B cell (primary cell): ENCODE data around the gene CRYBG2. TPM values are rescaled to one million over a fixed set of nuclear protein-coding genes. Genes with fewer than 3 reads are reported as not detected.

Experiments used
- ATAC-seq: fragments of 200-7000 bp; cut with Tn5 transposase; one replicate; pipeline ENCODE4 v1.10.0; 2021; ENCODE audit warnings: low read depth, mild to moderate bottlenecking, moderate number of reproducible peaks, moderate library complexity
- CTCF ChIA-PET: fragments of 350-600 bp; sonication (Branson Sonifier 250); formaldehyde crosslinking; loops from one replicate; lab custom pipeline; 2021; ENCODE audit warnings: antibody characterized with exemption, inconsistent platforms; lab: Charles Lee
- POLR2A ChIA-PET: fragments of 350-600 bp; sonication (Branson Sonifier 250); formaldehyde crosslinking; loops from one replicate; lab custom pipeline; 2021; ENCODE audit warnings: antibody characterized with exemption; lab: Charles Lee
- DNase-seq: peaks from one replicate; pipeline ENCODE4 v3.0.0; 2013
- H2AFZ ChIP-seq: 2 replicates; pipeline ENCODE4 v1.6.1; 2012; ENCODE audit warnings: mild to moderate bottlenecking, low read depth, low read length; ENCODE audit not compliant: insufficient read depth, poor library complexity, severe bottlenecking
- H3K27ac ChIP-seq, 2 donors: 1 replicate in 1 of 2; 2 replicates in 1 of 2; pipeline ENCODE4 v1.5.1; 2012 to 2013; ENCODE audit warnings: low read length in 2 of 2, mild to moderate bottlenecking in 2 of 2, moderate library complexity in 1 of 2
- H3K27me3 ChIP-seq, 4 experiments: fragments of 200-600 bp in 1 of 4; sonication (generic) in 1 of 4; replicated peaks in 1 of 4; 1 replicate in 2 of 4; 2 replicates in 2 of 4; pipeline versions ENCODE4 v1.6.1 to v1.7.0; 2013 to 2016; ENCODE audit warnings: low read length in 3 of 4, mild to moderate bottlenecking in 2 of 4, mixed read lengths in 1 of 4, moderate library complexity in 1 of 4; ENCODE audit not compliant: insufficient read depth in 4 of 4, control insufficient read depth in 3 of 4; ENCODE audit errors: control extremely low read depth in 1 of 4
- H3K36me3 ChIP-seq, 2 experiments: replicated peaks in 1 of 2; 1 replicate in 1 of 2; 2 replicates in 1 of 2; pipeline versions ENCODE4 v1.6.1 to v1.7.1; 2013; ENCODE audit warnings: low read length in 1 of 2; ENCODE audit not compliant: insufficient read depth in 2 of 2, control insufficient read depth in 1 of 2; ENCODE audit errors: control extremely low read depth in 1 of 2, extremely low read depth in 1 of 2
- H3K4me1 ChIP-seq, 2 donors: fragments of 200-600 bp in 1 of 2; sonication (generic) in 1 of 2; 1 replicate in 1 of 2; 2 replicates in 1 of 2; pipeline versions ENCODE4 v1.5.1 to v1.6.1; 2013 to 2017; ENCODE audit warnings: low read length in 2 of 2; ENCODE audit not compliant: control insufficient read depth in 2 of 2, insufficient read depth in 2 of 2
- H3K4me2 ChIP-seq: replicated peaks from 2 replicates; pipeline ENCODE3; 2012; ENCODE audit warnings: mild to moderate bottlenecking, low read depth, low read length; ENCODE audit not compliant: poor library complexity, severe bottlenecking
- H3K4me3 ChIP-seq, 5 experiments: fragments of 200-600 bp in 1 of 5; sonication (generic) in 1 of 5; 1 replicate in 3 of 5; 2 replicates in 2 of 5; pipeline versions ENCODE4 v1.5.1 to v1.7.0; 2011 to 2016; ENCODE audit warnings: low read length in 4 of 5, mild to moderate bottlenecking in 4 of 5, low read depth in 2 of 5, control low read depth in 1 of 5, moderate library complexity in 1 of 5; ENCODE audit not compliant: insufficient read depth in 1 of 5; ENCODE audit errors: control extremely low read depth in 1 of 5, extremely low read depth in 1 of 5
- H3K79me2 ChIP-seq: fragments of 200-600 bp; sonication (generic); one replicate; pipeline ENCODE4 v1.6.0; 2016; ENCODE audit warnings: low read length; ENCODE audit not compliant: control insufficient read depth, insufficient read depth
- H3K9ac ChIP-seq: fragments of 200-600 bp; sonication (generic); 2 replicates; pipeline ENCODE4 v1.6.1; 2017; ENCODE audit warnings: mild to moderate bottlenecking, low read length, moderate library complexity
- H3K9me3 ChIP-seq, 3 donors: one replicate each; pipeline versions ENCODE4 v1.6.1 to v1.7.1; 2013; ENCODE audit warnings: low read length in 2 of 3; ENCODE audit not compliant: control insufficient read depth in 2 of 3, insufficient read depth in 1 of 3; ENCODE audit errors: control extremely low read depth in 1 of 3
- H4K20me1 ChIP-seq: 2 replicates; pipeline ENCODE4 v1.6.0; 2012; ENCODE audit warnings: mild to moderate bottlenecking, low read length; ENCODE audit not compliant: insufficient read depth, control insufficient read depth, poor library complexity, severe bottlenecking
- H3K27ac Mint-ChIP-seq: one replicate; pipeline ENCODE4 v1.8.0; 2021; ENCODE audit warnings: mixed read lengths
- H3K27me3 Mint-ChIP-seq: one replicate; pipeline ENCODE4 v1.8.0; 2021; ENCODE audit warnings: mixed read lengths
- H3K4me1 Mint-ChIP-seq: one replicate; pipeline ENCODE4 v1.8.0; 2021; ENCODE audit warnings: mixed read lengths
- H3K4me3 Mint-ChIP-seq: one replicate; pipeline ENCODE4 v1.8.0; 2021; ENCODE audit warnings: mixed read lengths
- H3K9me3 Mint-ChIP-seq: one replicate; pipeline ENCODE4 v1.8.0; 2022; ENCODE audit warnings: mixed read lengths; ENCODE audit not compliant: insufficient read depth
- CTCF ChIP-seq: fragments of 200-600 bp; IDR thresholded peaks from one replicate; pipeline ENCODE4 v1.8.0; 2022; ENCODE audit warnings: antibody characterized with exemption, mild to moderate bottlenecking
- EZH2 ChIP-seq: IDR thresholded peaks from 2 replicates; pipeline ENCODE4 v1.6.1; 2012; ENCODE audit warnings: borderline replicate concordance, low read depth, mild to moderate bottlenecking, moderate library complexity, low read length; ENCODE audit not compliant: insufficient read depth, poor library complexity, severe bottlenecking
- WGBS: methylation state at CpG from one replicate; pipeline ENCODE4 v1.1.5; 2013; ENCODE audit warnings: missing lambda C conversion rate; ENCODE audit not compliant: insufficient coverage; 5-methylcytosine and 5-hydroxymethylcytosine counted together
- intact Hi-C: fragments of 100-400 bp; cut with micrococcal nuclease; formaldehyde crosslinking; loops from one replicate; pipeline ENCODE4 v1.10.0; 2022
- polyA plus RNA-seq: library from polyadenylated mRNA; depleted of rRNA; stranded (reverse); fragments of >200 nt; gene quantifications from 2 replicates; pipeline ENCODE4 v1.2.3, GENCODE V29; 2012
- total RNA-seq, 2 donors: library from RNA; stranded (reverse); fragments of 120-200 nt in 1 of 2; gene quantifications; 1 replicate in 1 of 2; 2 replicates in 1 of 2; pipeline versions ENCODE4 v1.2.3 to v1.2.4, GENCODE V29; 2013 to 2022

Gene CRYBG2
- total and polyA plus RNA-seq, 2 donors (not counting 1 experiment from before 2014, with no cell fraction given), result 3.3 to 5.3 TPM

GRCh38 chr1:26306290-26307229 is 47.4 kb downstream of the CRYBG2 start, which contains the start of gene UBXN11:
Gene UBXN11, minus strand, starts transcription at chr1:26306636. Its CDS starts 3,753 bp downstream, at chr1:26302883.
- CTCF ChIA-PET, result interaction anchor here (0.7 to 30.0 kb wide), 7 partner anchors 9 to 928 kb away, joined by 3 to 1400 read pairs (median 6); partner anchors contain the start of genes SH3BGRL3 and WDTC1
- Mint-ChIP-seq H3K9me3 (no peaks in the 10 kb centered on the region), H3K4me3 (peak within 1 kb of the TSS; percentile 95), H3K27ac (peak within 1 kb of the TSS; percentile 93), H3K27me3 (no peaks in the 10 kb centered on the region), H3K4me1 (peaks cover 27% of the 10 kb centered on the region)
- peak within 1 kb of the TSS; percentile 52 to 87 for H3K27ac ChIP-seq
- no peak for TF ChIP-seq EZH2
- no peak for TF ChIP-seq CTCF
- no peaks in the 10 kb centered on the region for H4K20me1 ChIP-seq
- no peaks in the 10 kb centered on the region for H3K27me3 ChIP-seq
- no peaks in the 10 kb centered on the region for H3K9me3 ChIP-seq
- DNase-seq, result peak; percentile 94
- H2AFZ ChIP-seq, result peak within 1 kb of the TSS; percentile 99
- no peaks in the 10 kb centered on the region for H3K36me3 ChIP-seq
- intact Hi-C loops, result loop anchor here (1.0 kb wide), 2 partner anchors 11 to 17 kb away; partner anchors contain the start of gene CD52
- H3K4me2 ChIP-seq, result peak within 1 kb of the TSS; percentile 96
- ATAC-seq, result peak; percentile 100
- WGBS, result under 1% methylated on average over 39 of the region's 51 CpGs
- H3K4me1 ChIP-seq, result peaks cover 17 to 29% of the 10 kb centered on the region in 2 donors
- H3K4me3 ChIP-seq, result peak within 1 kb of the TSS; percentile 60 to 99 (median 74)
- POLR2A ChIA-PET, result interaction anchor here (0.6 to 5.6 kb wide), 8 partner anchors 9 to 698 kb away, joined by 3 to 47 read pairs (median 6); partner anchors contain the start of gene CD52
- peaks cover 49% of the 10 kb centered on the region for H3K79me2 ChIP-seq
- H3K9ac ChIP-seq, result peak within 1 kb of the TSS; percentile 89
